GM12891 (cell line): ENCODE results near the gene COL1A2.

Source experiments
- PAX5 ChIP-seq: IDR thresholded peaks from 2 replicates; pipeline ENCODE4 v1.6.1; 2011; ENCODE audit warnings: low read length, moderate library complexity, mild to moderate bottlenecking; ENCODE audit not compliant: insufficient read depth, severe bottlenecking
- POLR2A ChIP-seq: IDR thresholded peaks from 2 replicates; pipeline ENCODE4 v1.6.1; 2011; ENCODE audit warnings: low read depth, low read length, control low read depth
- POLR2AphosphoS5 ChIP-seq: IDR thresholded peaks from 2 replicates; pipeline ENCODE4 v1.6.1; 2011; ENCODE audit warnings: low read depth, low read length, control low read depth
- SPI1 ChIP-seq: IDR thresholded peaks from 2 replicates; pipeline ENCODE4 v1.6.1; 2011; ENCODE audit warnings: low read depth, low read length, control low read depth
- TAF1 ChIP-seq: IDR thresholded peaks from 2 replicates; pipeline ENCODE4 v1.6.1; 2011; ENCODE audit warnings: low read depth, low read length, control low read depth

- no peak for TF ChIP-seq POLR2AphosphoS5
- TF ChIP-seq POLR2A: no peak
- TF ChIP-seq PAX5: no peak
- no peak for TF ChIP-seq TAF1
- no peak for TF ChIP-seq SPI1
Observed at GRCh38 chr7:94466516-94466915, 71.8 kb downstream of the COL1A2 start.
